Measurements from ENCODE around the gene DAB2IP.

DAB2IP gene

DNA sequence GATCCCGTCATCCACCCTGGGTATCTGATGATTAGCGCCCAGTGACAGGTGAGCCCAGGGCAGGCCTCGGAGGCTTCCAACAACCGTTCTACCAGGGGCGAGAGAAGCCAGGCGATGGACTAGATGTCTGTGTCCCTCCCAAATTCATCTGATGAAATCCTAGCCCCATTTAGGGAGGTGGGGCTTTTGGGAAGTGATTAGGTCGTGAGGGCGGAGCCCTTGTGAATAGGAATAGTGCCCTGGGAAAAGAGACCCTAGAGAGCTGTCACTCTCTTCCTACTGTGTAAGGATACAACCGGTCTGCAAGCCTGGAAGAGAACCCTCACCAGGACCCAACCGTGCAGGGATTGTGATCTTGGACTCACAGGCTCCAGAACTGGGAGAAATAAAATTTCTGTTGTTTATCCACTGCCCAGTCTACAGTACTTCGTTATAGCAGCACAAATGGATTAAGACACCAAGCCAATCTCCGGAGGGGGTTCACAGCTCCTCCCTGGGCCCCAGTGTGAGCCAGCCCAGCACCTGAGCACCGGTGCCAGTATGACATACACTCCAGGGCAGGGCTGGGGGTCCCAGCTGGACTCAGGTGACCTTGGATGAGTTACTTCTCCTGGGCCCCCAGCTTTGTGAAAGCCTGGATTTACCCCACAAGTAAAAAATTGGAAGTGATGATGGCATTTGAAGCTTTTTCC is 162.2 kb downstream of the DAB2IP start:
- no peak for DNase-seq
- no peaks in the 10 kb centered on the region for H3K9me3 ChIP-seq (ENCODE audit: control insufficient read depth, low read length)

DNA sequence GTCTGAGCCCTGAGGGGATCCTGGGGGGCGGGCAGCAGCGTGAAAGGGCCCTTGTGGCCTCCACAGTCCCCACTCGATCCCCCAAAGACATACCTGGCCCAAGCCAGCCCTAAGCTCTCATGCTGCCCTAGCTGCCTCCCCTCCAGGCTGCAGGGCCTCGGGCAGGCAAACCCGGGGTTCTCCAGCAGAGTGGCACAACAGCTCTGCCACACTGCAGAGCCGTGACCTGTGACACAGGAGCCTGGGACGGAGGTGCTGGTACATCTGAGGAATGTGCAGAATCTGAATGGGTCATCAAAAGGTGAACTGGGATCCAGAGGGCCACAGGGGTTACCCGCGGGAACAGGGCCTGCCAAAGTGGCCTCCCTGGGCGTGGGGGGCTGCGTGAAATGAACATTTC is 163.2 kb downstream of the DAB2IP start:
- H3K27ac ChIP-seq (ENCODE audit: insufficient read depth, low read length, poor library complexity, severe bottlenecking) = no peak overlapping the region
- H3K4me1 ChIP-seq (ENCODE audit: control insufficient read depth, insufficient read depth, low read length, poor library complexity, severe bottlenecking) = no peaks in the 10 kb centered on the region
- H3K4me3 ChIP-seq (ENCODE audit: insufficient read depth, low read depth, low read length, poor library complexity, severe bottlenecking) = no peak overlapping the region
- H3K9me3 ChIP-seq (ENCODE audit: control insufficient read depth, low read length) = no peaks in the 10 kb centered on the region
- DNase-seq = no peak
- H3K27me3 ChIP-seq (replicated peaks; ENCODE audit: control insufficient read depth, insufficient read depth, low read length, poor library complexity, severe bottlenecking) = no peaks in the 10 kb centered on the region
- no peaks in the 10 kb centered on the region for H3K36me3 ChIP-seq (ENCODE audit: control insufficient read depth, insufficient read depth, low read length)

More for the DNA sequence above, 162.2 kb downstream of the DAB2IP start:
- H3K36me3 ChIP-seq (ENCODE audit: control insufficient read depth, insufficient read depth, low read length) = no peaks in the 10 kb centered on the region
- H3K4me1 ChIP-seq (ENCODE audit: control insufficient read depth, insufficient read depth, low read length, poor library complexity, severe bottlenecking) = no peaks in the 10 kb centered on the region
- H3K27me3 ChIP-seq (replicated peaks; ENCODE audit: control insufficient read depth, insufficient read depth, low read length, poor library complexity, severe bottlenecking) = no peaks in the 10 kb centered on the region
- H3K4me3 ChIP-seq (ENCODE audit: insufficient read depth, low read depth, low read length, poor library complexity, severe bottlenecking) = no peak overlapping the region
- H3K27ac ChIP-seq (ENCODE audit: insufficient read depth, low read length, poor library complexity, severe bottlenecking) = no peak overlapping the region

DNA sequence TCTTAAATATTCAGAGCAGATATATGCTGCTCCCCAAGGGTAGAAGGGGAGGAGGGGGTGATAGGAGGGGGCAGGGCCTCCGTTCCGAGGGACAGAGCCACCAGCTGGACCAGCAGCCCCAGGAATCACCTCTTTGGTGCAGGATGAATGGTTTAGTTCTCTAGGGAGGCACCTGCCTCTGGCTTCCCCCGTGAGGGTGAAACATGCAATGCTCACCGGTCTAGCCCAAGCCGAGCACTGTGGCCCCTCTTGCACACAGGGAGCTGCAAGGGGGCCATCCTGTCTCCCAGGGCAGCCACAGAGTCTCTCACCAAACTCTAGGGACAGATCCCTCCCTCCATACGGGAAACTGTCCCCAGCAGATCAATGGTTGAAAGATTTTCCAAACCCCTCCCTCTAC is 163.7 kb downstream of the DAB2IP start:
- H3K27me3 ChIP-seq (replicated peaks; ENCODE audit: control insufficient read depth, insufficient read depth, low read length, poor library complexity, severe bottlenecking) = no peaks in the 10 kb centered on the region
- no peak overlapping the region for H3K27ac ChIP-seq (ENCODE audit: insufficient read depth, low read length, poor library complexity, severe bottlenecking)
- H3K36me3 ChIP-seq (ENCODE audit: control insufficient read depth, insufficient read depth, low read length) = no peaks in the 10 kb centered on the region
- H3K4me1 ChIP-seq (ENCODE audit: control insufficient read depth, insufficient read depth, low read length, poor library complexity, severe bottlenecking) = no peaks in the 10 kb centered on the region
- no peak overlapping the region for H3K4me3 ChIP-seq (ENCODE audit: insufficient read depth, low read depth, low read length, poor library complexity, severe bottlenecking)
- no peaks in the 10 kb centered on the region for H3K9me3 ChIP-seq (ENCODE audit: control insufficient read depth, low read length)
- DNase-seq = no peak

GRCh38 chr9:121815546-121816448 is 164.4 kb downstream of the DAB2IP start:
- DNase-seq = no peak
- H3K27ac ChIP-seq (ENCODE audit: insufficient read depth, low read length, poor library complexity, severe bottlenecking) = no peak overlapping the region

DNA sequence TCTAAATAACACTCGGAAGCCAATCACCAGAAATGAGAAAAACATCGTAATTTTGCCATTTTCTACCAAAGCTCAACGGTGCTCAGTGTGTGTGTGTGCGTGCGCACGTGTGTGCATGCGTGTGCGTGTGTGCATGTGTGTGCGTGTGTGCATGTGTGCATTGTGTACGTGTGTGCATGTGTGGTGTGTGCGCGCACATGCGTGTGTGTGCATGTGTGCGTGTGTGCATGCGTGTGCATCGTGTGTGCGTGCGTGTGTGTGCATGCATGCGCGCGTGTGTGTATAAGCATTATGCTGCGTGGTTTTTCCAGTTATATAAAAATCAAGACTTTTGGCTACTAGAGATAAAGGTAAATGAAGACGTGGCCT is 165.0 kb downstream of the DAB2IP start:
- no peaks in the 10 kb centered on the region for H3K27me3 ChIP-seq (replicated peaks; ENCODE audit: control insufficient read depth, insufficient read depth, low read length, poor library complexity, severe bottlenecking)
- H3K27ac ChIP-seq (ENCODE audit: insufficient read depth, low read length, poor library complexity, severe bottlenecking) = no peak overlapping the region
- no peaks in the 10 kb centered on the region for H3K4me1 ChIP-seq (ENCODE audit: control insufficient read depth, insufficient read depth, low read length, poor library complexity, severe bottlenecking)
- H3K36me3 ChIP-seq (ENCODE audit: control insufficient read depth, insufficient read depth, low read length) = no peaks in the 10 kb centered on the region
- DNase-seq = no peak
- no peaks in the 10 kb centered on the region for H3K9me3 ChIP-seq (ENCODE audit: control insufficient read depth, low read length)
- H3K4me3 ChIP-seq (ENCODE audit: insufficient read depth, low read depth, low read length, poor library complexity, severe bottlenecking) = no peak overlapping the region

More at GRCh38 chr9:121815546-121816448, 164.4 kb downstream of the DAB2IP start:
- Histone ChIP-seq H3K9me3 (ENCODE audit: control insufficient read depth, low read length) (no peaks in the 10 kb centered on the region), H3K4me1 (ENCODE audit: control insufficient read depth, insufficient read depth, low read length, poor library complexity, severe bottlenecking) (no peaks in the 10 kb centered on the region), H3K27me3 (replicated peaks; ENCODE audit: control insufficient read depth, insufficient read depth, low read length, poor library complexity, severe bottlenecking) (no peaks in the 10 kb centered on the region), H3K4me3 (ENCODE audit: insufficient read depth, low read depth, low read length, poor library complexity, severe bottlenecking) (no peak overlapping the region), H3K36me3 (ENCODE audit: control insufficient read depth, insufficient read depth, low read length) (no peaks in the 10 kb centered on the region)

GRCh38 chr9:121816845-121817450 is 165.5 kb downstream of the DAB2IP start:
- DNase-seq = no peak
- Histone ChIP-seq H3K27me3 (replicated peaks; ENCODE audit: control insufficient read depth, insufficient read depth, low read length, poor library complexity, severe bottlenecking) (no peaks in the 10 kb centered on the region), H3K9me3 (ENCODE audit: control insufficient read depth, low read length) (no peaks in the 10 kb centered on the region), H3K27ac (ENCODE audit: insufficient read depth, low read length, poor library complexity, severe bottlenecking) (no peak overlapping the region), H3K4me1 (ENCODE audit: control insufficient read depth, insufficient read depth, low read length, poor library complexity, severe bottlenecking) (no peaks in the 10 kb centered on the region), H3K4me3 (ENCODE audit: insufficient read depth, low read depth, low read length, poor library complexity, severe bottlenecking) (no peak overlapping the region), H3K36me3 (ENCODE audit: control insufficient read depth, insufficient read depth, low read length) (no peaks in the 10 kb centered on the region)

GRCh38 chr9:121817476-121817875 is 166.0 kb downstream of the DAB2IP start:
- Histone ChIP-seq H3K36me3 (ENCODE audit: control insufficient read depth, insufficient read depth, low read length) (no peaks in the 10 kb centered on the region), H3K27me3 (replicated peaks; ENCODE audit: control insufficient read depth, insufficient read depth, low read length, poor library complexity, severe bottlenecking) (no peaks in the 10 kb centered on the region), H3K4me3 (ENCODE audit: insufficient read depth, low read depth, low read length, poor library complexity, severe bottlenecking) (no peak overlapping the region), H3K4me1 (ENCODE audit: control insufficient read depth, insufficient read depth, low read length, poor library complexity, severe bottlenecking) (no peaks in the 10 kb centered on the region), H3K27ac (ENCODE audit: insufficient read depth, low read length, poor library complexity, severe bottlenecking) (no peak overlapping the region), H3K9me3 (ENCODE audit: control insufficient read depth, low read length) (no peaks in the 10 kb centered on the region)
- DNase-seq = no peak

GRCh38 chr9:121818016-121818661 is 166.7 kb downstream of the DAB2IP start:
- no peak overlapping the region for H3K4me3 ChIP-seq (ENCODE audit: insufficient read depth, low read depth, low read length, poor library complexity, severe bottlenecking)
- no peak overlapping the region for H3K27ac ChIP-seq (ENCODE audit: insufficient read depth, low read length, poor library complexity, severe bottlenecking)
- H3K36me3 ChIP-seq (ENCODE audit: control insufficient read depth, insufficient read depth, low read length) = no peaks in the 10 kb centered on the region
- no peaks in the 10 kb centered on the region for H3K4me1 ChIP-seq (ENCODE audit: control insufficient read depth, insufficient read depth, low read length, poor library complexity, severe bottlenecking)
- no peaks in the 10 kb centered on the region for H3K9me3 ChIP-seq (ENCODE audit: control insufficient read depth, low read length)
- DNase-seq = no peak
- no peaks in the 10 kb centered on the region for H3K27me3 ChIP-seq (replicated peaks; ENCODE audit: control insufficient read depth, insufficient read depth, low read length, poor library complexity, severe bottlenecking)

- Histone ChIP-seq H3K36me3 (ENCODE audit: control insufficient read depth, insufficient read depth, low read length) (no peaks in the 10 kb centered on the region), H3K4me1 (ENCODE audit: control insufficient read depth, insufficient read depth, low read length, poor library complexity, severe bottlenecking) (no peaks in the 10 kb centered on the region), H3K27ac (ENCODE audit: insufficient read depth, low read length, poor library complexity, severe bottlenecking) (no peak overlapping the region), H3K4me3 (ENCODE audit: insufficient read depth, low read depth, low read length, poor library complexity, severe bottlenecking) (no peak overlapping the region), H3K27me3 (replicated peaks; ENCODE audit: control insufficient read depth, insufficient read depth, low read length, poor library complexity, severe bottlenecking) (no peaks in the 10 kb centered on the region), H3K9me3 (ENCODE audit: control insufficient read depth, low read length) (no peaks in the 10 kb centered on the region)
- no peak for DNase-seq
These were observed 167.5 kb downstream of the DAB2IP start for GRCh38 chr9:121818841-121819427.

Data from effector memory CD4-positive, alpha-beta T cell (primary cell).